ENCODE data around the gene BTF3.

The BTF3 gene

GRCh38 chr5:73539730-73540129 is 41.5 kb downstream of the BTF3 start:
- DNase-seq (ENCODE audit: extremely low spot score): no peak
- ChIA-PET POLR2A (no interaction called here), CTCF (interaction anchor here (0.6 to 1.1 kb wide), 4 partner anchors 16 to 254 kb away, joined by 3 read pairs; no protein-coding TSS in a partner anchor)
- TF ChIP-seq CTCF (IDR thresholded peaks at IDR 0.05; ENCODE audit: control extremely low read depth, extremely low read depth, low read depth, missing control alignments): no peak

- TF ChIP-seq CTCF (IDR thresholded peaks at IDR 0.05; ENCODE audit: control extremely low read depth, extremely low read depth, low read depth, missing control alignments): no peak
- POLR2A ChIA-PET: no interaction called here
- no peak for DNase-seq (ENCODE audit: extremely low spot score)
- CTCF ChIA-PET: interaction anchor here (1.0 to 1.1 kb wide), 2 partner anchors 20 to 253 kb away, joined by 3 read pairs; no protein-coding TSS in a partner anchor
Measured at GRCh38 chr5:73540192-73540591, 42.0 kb downstream of the BTF3 start.

GRCh38 chr5:73542020-73542419 is 43.8 kb downstream of the BTF3 start:
- TF ChIP-seq CTCF (IDR thresholded peaks at IDR 0.05; ENCODE audit: control extremely low read depth, extremely low read depth, low read depth, missing control alignments): no peak
- CTCF ChIA-PET: no interaction called here
- POLR2A ChIA-PET: no interaction called here
- DNase-seq (ENCODE audit: extremely low spot score): no peak

- ChIA-PET CTCF (interaction anchor here (1.3 kb wide), 1 partner anchor 25 kb away, joined by 6 read pairs; no protein-coding TSS in a partner anchor), POLR2A (no interaction called here)
- TF ChIP-seq CTCF (IDR thresholded peaks at IDR 0.05; ENCODE audit: control extremely low read depth, extremely low read depth, low read depth, missing control alignments): no peak
- DNase-seq (ENCODE audit: extremely low spot score): no peak
Measured at GRCh38 chr5:73544429-73545402, 46.5 kb downstream of the BTF3 start.

- ChIA-PET POLR2A (no interaction called here), CTCF (no interaction called here)
- TF ChIP-seq CTCF (IDR thresholded peaks at IDR 0.05; ENCODE audit: control extremely low read depth, extremely low read depth, low read depth, missing control alignments): no peak
- no peak for DNase-seq (ENCODE audit: extremely low spot score)
Measured at GRCh38 chr5:73545403-73545779, 47.1 kb downstream of the BTF3 start.

GRCh38 chr5:73550016-73550415 is 51.8 kb downstream of the BTF3 start:
- POLR2A ChIA-PET: no interaction called here
- no peak for TF ChIP-seq CTCF (IDR thresholded peaks at IDR 0.05; ENCODE audit: control extremely low read depth, extremely low read depth, low read depth, missing control alignments)
- no peak for DNase-seq (ENCODE audit: extremely low spot score)
- CTCF ChIA-PET: no interaction called here

Data from GM10248 (cell line).